Prostate gland (tissue), 2 donors: Measurements from ENCODE around the gene JPH4. TPM values are rescaled to one million over a fixed set of nuclear protein-coding genes. Genes with fewer than 3 reads are reported as not detected.

Experiments used
- DNase-seq: peaks from one replicate; pipeline ENCODE4 v3.0.0-alpha.2; 2019; ENCODE audit warnings: low spot score
- H3K27ac ChIP-seq, 2 donors: fragments of 200-600 bp; sonication (generic); 2 replicates each; pipeline ENCODE4 v1.5.1; 2017 to 2019
- H3K27me3 ChIP-seq: fragments of 200-600 bp; sonication (generic); replicated peaks from 2 replicates; pipeline ENCODE4 v1.5.1; 2019; ENCODE audit not compliant: insufficient read depth
- H3K36me3 ChIP-seq, 2 donors: fragments of 200-600 bp; sonication (generic); 1 replicate in 1 of 2; 2 replicates in 1 of 2; pipeline versions ENCODE4 v1.5.1 to v1.8.1; 2017 to 2019
- H3K4me1 ChIP-seq: fragments of 200-600 bp; sonication (generic); replicated peaks from 2 replicates; pipeline ENCODE4 v1.5.1; 2019
- H3K4me3 ChIP-seq, 2 donors: fragments of 200-600 bp; sonication (generic); 2 replicates each; pipeline ENCODE4 v1.5.1; 2017 to 2019
- H3K9me3 ChIP-seq: fragments of 200-600 bp; sonication (generic); 2 replicates; pipeline ENCODE4 v1.5.1; 2017
- POLR2A ChIP-seq: fragments of 450-650 bp; IDR thresholded peaks from one replicate; pipeline ENCODE4 v1.6.1; 2016; ENCODE audit warnings: antibody characterized with exemption, mild to moderate bottlenecking
- POLR2AphosphoS5 ChIP-seq: sonication (generic); formaldehyde crosslinking; IDR thresholded peaks from one replicate; pipeline ENCODE4 v1.6.1; 2017; ENCODE audit warnings: antibody characterized with exemption
- WGBS: methylation state at CpG from one replicate; pipeline ENCODE4 v1.1.5; 2018; 5-methylcytosine and 5-hydroxymethylcytosine counted together
- intact Hi-C: fragments of 100-400 bp; cut with DNase I; formaldehyde crosslinking; loops from one replicate; pipeline ENCODE4 v1.14.2; 2022
- total RNA-seq, 2 donors: library from RNA; depleted of rRNA; stranded (reverse); fragments of >200 nt; gene quantifications; one replicate each; pipeline ENCODE4 v1.1.0, GENCODE V29; 2016
- TF ChIP-seq, protein P1 (sequence below), 4 experiments: fragments of 200-600 bp in 2 of 4; fragments of 450-650 bp in 2 of 4; sonication (generic) in 2 of 4; IDR thresholded peaks; 1 replicate in 3 of 4; 2 replicates in 1 of 4; pipeline ENCODE4 v1.5.1; 2016 to 2019; ENCODE audit warnings: antibody characterized with exemption in 4 of 4, mild to moderate bottlenecking in 2 of 4, moderate library complexity in 2 of 4

Gene JPH4
- total RNA-seq, 2 donors from 2014 or later, result 8.5 to 17.8 TPM

DNA sequence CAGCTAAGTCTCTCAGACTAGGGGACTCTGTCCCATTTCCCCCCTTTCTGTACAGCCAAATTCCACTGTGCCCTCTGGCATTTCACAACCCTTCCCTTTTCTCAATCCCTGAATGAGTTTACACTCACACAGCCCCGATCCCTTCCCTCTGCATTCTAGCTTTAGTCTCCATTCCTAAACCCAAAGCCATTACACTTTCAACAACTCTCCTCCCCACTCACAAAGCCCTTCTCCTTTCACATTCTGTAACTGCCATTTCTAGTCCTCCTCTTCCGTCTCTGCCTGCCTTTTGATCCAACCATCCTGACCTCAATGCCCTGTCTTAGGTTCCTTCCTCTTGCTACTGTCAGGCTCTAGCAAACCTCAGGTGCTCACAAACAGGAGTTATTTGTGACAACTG lies 30.7 kb downstream of the JPH4 start:
- DNase-seq, result no peak
- no peaks in the 10 kb centered on the region for H3K9me3 ChIP-seq
- H3K4me1 ChIP-seq, result no peaks in the 10 kb centered on the region
- H3K4me3 ChIP-seq, result no peak overlapping the region
- WGBS, result 79% methylated on average over 2 of the region's 2 CpGs
- no peaks in the 10 kb centered on the region for H3K36me3 ChIP-seq
- no peak overlapping the region for H3K27ac ChIP-seq
- intact Hi-C loops, result no loop called here
- H3K27me3 ChIP-seq, result no peaks in the 10 kb centered on the region
- TF ChIP-seq POLR2AphosphoS5, result no peak
- TF ChIP-seq, protein P1, sequence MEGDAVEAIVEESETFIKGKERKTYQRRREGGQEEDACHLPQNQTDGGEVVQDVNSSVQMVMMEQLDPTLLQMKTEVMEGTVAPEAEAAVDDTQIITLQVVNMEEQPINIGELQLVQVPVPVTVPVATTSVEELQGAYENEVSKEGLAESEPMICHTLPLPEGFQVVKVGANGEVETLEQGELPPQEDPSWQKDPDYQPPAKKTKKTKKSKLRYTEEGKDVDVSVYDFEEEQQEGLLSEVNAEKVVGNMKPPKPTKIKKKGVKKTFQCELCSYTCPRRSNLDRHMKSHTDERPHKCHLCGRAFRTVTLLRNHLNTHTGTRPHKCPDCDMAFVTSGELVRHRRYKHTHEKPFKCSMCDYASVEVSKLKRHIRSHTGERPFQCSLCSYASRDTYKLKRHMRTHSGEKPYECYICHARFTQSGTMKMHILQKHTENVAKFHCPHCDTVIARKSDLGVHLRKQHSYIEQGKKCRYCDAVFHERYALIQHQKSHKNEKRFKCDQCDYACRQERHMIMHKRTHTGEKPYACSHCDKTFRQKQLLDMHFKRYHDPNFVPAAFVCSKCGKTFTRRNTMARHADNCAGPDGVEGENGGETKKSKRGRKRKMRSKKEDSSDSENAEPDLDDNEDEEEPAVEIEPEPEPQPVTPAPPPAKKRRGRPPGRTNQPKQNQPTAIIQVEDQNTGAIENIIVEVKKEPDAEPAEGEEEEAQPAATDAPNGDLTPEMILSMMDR (IDR thresholded peaks at IDR 0.05), result no peak
- no peak for TF ChIP-seq POLR2A

DNA sequence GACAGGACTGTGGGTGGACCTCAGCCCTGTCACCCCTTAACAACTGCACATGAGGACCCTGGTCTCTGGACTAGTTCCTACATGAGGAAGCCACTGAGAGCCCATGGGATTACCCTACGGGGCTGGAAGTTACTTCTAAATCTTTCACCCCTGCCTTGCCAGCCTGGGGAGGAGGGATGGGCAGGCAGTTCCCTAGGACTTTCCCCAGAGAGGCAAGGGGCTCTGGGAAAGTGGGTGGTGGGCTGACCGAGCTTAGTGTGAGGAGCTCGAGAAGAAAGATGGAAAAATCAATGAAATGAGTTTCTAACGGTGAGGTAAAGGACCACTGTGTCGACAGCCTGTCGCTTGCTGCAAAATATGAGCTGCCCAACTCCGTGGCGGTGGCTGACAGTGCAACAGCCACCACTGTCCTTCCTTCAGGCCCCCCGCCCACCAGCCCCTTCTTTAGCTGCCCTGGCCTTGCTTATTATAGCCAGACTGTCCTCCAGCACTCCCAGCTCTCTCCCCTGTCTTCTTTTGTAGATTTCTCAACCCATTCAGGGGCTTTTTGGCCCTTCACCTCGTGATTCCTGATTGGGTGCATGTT lies 32.0 kb downstream of the JPH4 start:
- H3K4me3 ChIP-seq, result no peak overlapping the region
- H3K27me3 ChIP-seq, result no peaks in the 10 kb centered on the region
- intact Hi-C loops, result no loop called here
- no peak for DNase-seq
- no peaks in the 10 kb centered on the region for H3K36me3 ChIP-seq
- H3K27ac ChIP-seq, result no peak overlapping the region
- WGBS, result 81% methylated on average over 10 of the region's 10 CpGs
- TF ChIP-seq POLR2AphosphoS5 (no peak), POLR2A (no peak)
- TF ChIP-seq, protein P1 (IDR thresholded peaks at IDR 0.05), result no peak
- no peaks in the 10 kb centered on the region for H3K9me3 ChIP-seq
- no peaks in the 10 kb centered on the region for H3K4me1 ChIP-seq

DNA sequence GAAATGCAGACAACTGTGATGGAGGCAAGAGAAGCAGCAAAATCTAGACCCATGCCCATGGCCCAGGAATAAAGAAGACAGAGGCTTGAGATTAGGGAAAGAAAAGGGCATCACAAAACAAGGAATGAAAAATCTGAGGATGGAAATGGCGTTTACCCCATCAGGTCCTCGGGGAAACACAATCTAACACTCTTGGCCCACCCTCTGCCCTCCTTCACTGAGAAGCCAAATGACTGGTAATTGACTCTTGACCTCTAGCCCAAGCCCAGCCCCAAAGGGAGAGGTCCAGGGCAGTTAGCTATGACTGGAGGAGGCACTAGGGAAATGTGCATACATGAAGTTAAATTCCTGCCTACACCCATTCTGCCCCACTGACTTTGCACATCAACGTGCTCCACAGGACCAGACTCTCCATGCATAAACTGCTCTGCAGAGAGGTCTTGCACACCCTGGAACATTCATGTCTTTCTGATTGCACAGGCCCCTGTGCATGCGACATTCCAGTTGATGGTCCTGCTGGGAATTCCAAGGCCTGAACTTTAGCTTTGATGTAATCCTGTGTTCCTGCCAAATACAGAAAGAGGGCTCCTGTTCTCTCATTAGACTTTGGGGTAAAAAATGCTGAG lies 32.7 kb downstream of the JPH4 start:
- Histone ChIP-seq H3K4me3 (no peak overlapping the region), H3K36me3 (no peaks in the 10 kb centered on the region), H3K27me3 (no peaks in the 10 kb centered on the region), H3K4me1 (no peaks in the 10 kb centered on the region), H3K9me3 (no peaks in the 10 kb centered on the region), H3K27ac (no peak overlapping the region)
- DNase-seq, result no peak
- WGBS, result 77% methylated on average over 4 of the region's 4 CpGs
- TF ChIP-seq, protein P1 (IDR thresholded peaks at IDR 0.05), result no peak
- TF ChIP-seq POLR2AphosphoS5, result no peak
- no peak for TF ChIP-seq POLR2A
- intact Hi-C loops, result no loop called here

- no peaks in the 10 kb centered on the region for H3K9me3 ChIP-seq
- H3K4me3 ChIP-seq, result no peak overlapping the region
- no peak for DNase-seq
- intact Hi-C loops, result no loop called here
- 53% methylated on average over 25 of the region's 25 CpGs for WGBS
- H3K27ac ChIP-seq, result no peak overlapping the region
- H3K4me1 ChIP-seq, result no peaks in the 10 kb centered on the region
- H3K36me3 ChIP-seq, result no peaks in the 10 kb centered on the region
- no peaks in the 10 kb centered on the region for H3K27me3 ChIP-seq
- TF ChIP-seq, protein P1 (IDR thresholded peaks at IDR 0.05), result no peak
- no peak for TF ChIP-seq POLR2AphosphoS5
- no peak for TF ChIP-seq POLR2A
Measured at GRCh38 chr14:23544511-23545447, 33.8 kb downstream of the JPH4 start.
